ENCODE results near the gene MESP1.

MESP1 gene

DNA sequence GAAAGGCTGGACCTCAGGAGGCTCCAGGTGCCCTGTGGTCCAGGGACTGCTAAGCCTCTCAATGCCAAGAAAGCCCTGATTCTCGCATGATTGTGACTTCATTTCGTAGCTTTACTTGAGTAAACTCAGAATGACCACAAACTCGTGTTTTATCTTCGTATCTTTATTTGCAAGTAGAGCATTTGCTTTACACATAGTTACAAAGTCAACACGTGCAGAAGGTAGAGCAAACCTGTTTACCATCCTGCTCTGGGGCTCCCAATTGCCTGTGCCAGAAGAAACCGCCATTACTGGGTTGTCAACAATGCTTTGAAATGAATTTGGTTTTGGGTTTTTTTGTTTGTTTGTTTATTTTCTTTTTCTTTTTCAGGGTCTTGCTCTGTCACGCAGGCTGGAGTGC is 5.8 kb upstream of the MESP1 start:
- DNase-seq = no peak

DNA sequence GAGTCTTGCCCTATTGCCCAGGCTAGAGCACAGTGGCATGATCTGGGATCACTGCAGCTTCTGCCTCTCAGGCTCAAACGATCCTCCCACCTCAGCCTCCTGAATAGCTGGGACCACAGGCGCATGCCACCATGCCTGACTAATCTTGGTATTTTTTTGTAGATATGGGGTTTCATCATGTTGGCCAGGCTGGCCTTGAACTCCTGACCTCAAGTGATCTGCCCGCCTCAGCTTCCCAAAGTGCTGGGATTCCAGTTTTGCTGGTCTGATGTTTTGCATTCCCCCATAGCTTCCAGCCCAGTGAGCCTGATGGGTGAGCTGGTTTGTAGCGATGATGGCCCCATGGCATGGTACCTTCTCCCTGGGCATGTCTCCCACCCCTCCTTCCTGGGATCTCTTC is 4.7 kb upstream of the MESP1 start:
- no peak for DNase-seq

- no peak for DNase-seq
These were observed 3.5 kb upstream of the MESP1 start for GRCh38 chr15:89754361-89755154.

DNA sequence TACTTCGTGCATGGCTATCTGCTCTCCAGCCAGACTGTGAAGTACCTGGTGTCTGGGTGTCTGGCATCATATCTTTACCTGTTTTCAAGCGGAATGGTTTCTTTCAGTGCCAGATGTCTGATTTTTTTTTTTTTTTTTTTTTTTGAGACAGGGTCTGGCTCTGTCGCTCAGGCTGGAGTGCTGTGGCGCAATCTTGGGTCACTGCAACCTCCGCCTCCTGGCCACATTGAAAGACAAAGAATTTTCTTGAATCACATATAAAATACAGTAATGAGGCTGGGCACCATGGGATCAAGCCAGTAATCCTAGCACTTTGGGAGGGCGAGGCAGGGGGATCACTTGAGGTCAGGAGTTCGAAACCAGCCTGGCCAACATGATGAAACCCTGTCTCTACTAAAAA is 2.8 kb upstream of the MESP1 start:
- DNase-seq = no peak

- DNase-seq = no peak
These were observed 699 bp upstream of the MESP1 start for GRCh38 chr15:89751748-89752147.

- peak; percentile 17 for DNase-seq
These were observed 994 bp downstream of the MESP1 start for GRCh38 chr15:89749951-89750559.

DNA sequence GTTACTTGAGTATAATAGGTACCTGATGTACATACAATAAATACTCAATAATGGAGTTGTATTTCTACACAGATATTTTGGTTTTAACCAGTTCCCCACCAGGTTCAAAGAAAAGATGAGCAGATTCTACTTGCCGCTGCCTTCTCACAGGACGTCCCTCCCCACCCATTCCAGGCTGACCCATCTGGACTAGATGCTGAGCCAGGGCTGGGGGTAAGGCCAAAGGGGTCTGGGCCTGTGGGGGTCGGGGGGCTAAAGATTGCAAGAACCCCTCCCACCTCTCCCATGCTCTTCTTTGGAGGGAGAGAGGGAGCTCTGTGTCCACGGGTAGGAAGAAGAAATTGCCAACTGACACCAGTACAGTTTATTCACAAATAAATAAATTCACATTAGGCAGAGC is 1.5 kb downstream of the MESP1 start:
- DNase-seq = no peak

GRCh38 chr15:89749054-89749453 is 2.0 kb downstream of the MESP1 start:
- no peak for DNase-seq

DNA sequence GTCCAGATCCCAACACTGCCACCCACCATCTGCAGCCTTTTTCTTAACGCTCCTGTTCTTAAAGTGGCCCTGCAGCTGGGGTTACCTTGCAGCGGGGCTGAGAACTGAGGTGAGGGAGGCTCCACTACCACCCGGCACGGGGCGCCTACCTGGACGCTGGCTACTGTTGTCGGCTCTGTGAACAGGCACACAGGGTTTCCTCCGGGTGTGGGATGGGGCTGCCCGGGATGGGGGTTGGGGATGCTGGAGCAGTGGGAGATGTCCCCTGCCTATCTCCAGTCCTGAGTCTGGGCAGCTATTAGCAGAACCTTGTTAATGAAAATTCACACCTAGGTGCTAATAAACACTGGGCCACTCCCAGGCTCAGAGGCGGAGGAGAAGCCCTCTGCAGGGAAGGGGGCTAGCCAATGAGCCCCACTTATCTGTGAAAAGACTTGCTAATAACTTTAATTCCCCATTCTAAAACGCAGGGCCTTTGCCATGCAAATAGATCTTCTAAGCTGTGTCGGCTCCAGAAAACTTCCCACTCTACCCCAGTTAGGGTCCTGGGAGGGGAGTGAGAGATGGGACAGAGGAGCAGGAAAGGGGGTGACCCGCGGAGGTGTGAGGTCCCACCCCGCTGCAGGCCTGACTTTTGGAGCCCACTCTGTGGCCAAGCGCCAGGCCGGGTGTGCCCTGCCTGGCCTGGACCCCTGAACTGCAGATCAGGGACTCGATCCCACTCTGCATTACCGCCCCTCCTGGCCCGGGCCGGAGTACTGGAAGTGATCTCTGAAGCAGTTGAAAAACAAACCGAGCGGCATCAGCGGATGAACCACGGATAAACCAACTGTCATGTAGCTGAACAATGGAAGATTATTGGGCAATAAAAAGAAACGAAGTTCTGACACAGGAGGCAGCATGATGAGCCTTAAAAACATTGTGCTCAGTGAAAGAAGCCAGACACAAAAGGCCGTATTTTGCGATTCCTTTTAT is 3.1 kb downstream of the MESP1 start:
- no peak for DNase-seq

- no peak for DNase-seq
These were observed 4.7 kb downstream of the MESP1 start for GRCh38 chr15:89746386-89746780.

GRCh38 chr15:89745768-89746167 is 5.3 kb downstream of the MESP1 start:
- DNase-seq = no peak

GRCh38 chr15:89745131-89745530 is 5.9 kb downstream of the MESP1 start:
- DNase-seq = no peak

- no peak for DNase-seq
These were observed 7.5 kb downstream of the MESP1 start for GRCh38 chr15:89743594-89743993.

DNA sequence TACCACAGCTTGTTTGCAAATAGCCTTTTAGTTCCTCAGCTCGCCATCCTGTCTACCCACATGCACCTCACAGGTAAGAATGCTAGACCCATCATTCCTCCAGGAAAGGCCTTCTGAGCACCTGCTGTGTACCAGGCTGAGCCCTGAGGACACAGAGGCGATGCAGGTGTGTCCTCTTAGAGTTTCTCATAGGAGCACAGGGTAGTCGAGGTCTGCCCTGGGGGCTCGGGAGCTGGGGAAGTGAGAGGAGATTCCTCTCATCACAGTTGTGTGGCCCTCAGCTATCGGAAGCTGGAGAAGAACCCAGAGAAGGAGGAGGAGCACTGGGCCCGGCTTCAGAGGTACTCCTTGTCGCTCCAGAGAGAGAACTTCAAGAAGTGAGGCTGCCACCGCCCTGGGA is 8.0 kb downstream of the MESP1 start:
- DNase-seq = no peak

- peak; percentile 46 for DNase-seq
These were observed 10.9 kb downstream of the MESP1 start for GRCh38 chr15:89740137-89740536.

GRCh38 chr15:89735773-89736172 is 15.3 kb downstream of the MESP1 start:
- DNase-seq = no peak

DNA sequence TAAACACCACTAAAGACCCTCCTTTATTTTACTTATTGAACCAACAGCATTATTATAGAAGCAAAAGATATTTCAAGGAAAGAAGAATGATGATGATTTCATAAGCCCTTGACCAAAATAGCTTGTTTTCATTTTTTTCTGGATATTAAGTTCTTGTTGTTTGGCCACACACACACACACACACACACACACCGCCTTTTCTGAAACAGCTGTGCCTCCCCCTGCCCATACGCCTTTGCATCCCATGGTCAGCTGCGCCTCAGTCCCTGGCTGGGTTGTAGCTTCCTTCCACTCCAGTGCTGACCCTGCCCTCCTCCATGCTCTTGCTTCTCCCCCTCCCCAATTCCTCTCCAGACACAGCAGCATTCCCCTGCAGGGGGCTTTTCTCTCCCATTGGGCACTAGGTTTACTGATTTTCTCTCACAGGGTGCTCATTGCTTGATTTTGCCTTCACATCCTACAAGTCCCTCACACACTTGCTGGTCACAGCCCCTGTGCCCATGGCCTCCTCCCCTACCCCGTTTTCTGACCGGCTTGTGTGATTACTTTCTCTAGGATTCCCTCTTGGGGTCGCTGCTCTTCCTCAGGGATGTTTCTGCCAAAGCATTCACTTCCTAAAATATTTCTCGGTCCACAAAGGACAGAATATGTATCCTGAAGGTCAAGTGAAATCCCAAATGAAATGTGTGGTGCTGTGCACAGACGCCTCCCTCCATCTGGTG is 18.4 kb downstream of the MESP1 start:
- DNase-seq = no peak

DNA sequence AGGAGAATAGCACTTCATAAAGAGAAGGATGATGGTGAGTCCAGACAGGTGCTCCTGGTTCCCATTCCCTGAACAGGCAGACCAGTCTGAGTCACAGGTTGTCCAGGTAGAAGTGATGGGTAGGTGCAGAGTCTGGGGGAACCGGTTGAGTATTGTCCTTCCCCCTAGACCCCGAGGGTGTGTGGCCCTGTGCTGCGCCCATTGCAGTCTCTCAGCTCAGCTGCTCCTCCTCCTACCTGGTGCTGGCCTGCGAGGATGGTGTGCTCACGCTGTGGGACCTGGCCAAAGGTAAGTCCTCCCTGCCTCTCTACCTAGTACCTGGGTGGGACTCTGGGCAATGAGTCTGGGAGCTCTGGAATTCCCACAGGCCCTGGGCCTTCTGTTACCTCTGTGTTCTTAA is 19.8 kb downstream of the MESP1 start:
- DNase-seq = no peak

DNA sequence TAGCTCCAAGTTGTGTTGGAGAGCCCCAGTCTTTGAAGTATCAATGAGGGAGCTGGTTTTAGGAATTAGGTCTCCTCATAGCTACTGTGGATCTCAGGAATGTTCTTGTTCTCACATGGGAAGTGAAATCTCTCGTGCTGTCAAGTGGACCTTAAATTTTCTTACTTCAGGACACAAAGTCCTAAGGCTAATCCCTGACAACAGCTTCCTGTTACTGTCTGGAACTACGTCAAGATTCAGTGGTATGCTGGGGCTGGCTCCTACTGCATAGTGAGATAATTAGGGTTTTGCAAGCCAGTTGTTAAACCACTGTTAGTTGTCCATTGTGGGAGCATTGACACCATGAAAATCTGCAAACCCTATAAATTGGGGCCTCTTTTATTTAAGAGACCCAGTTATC is 22.8 kb downstream of the MESP1 start:
- DNase-seq = no peak

- DNase-seq = no peak
These were observed 26.0 kb downstream of the MESP1 start for GRCh38 chr15:89725064-89725463.

GRCh38 chr15:89724621-89725020 is 26.4 kb downstream of the MESP1 start:
- DNase-seq = no peak

- no peak for DNase-seq
These were observed 28.0 kb downstream of the MESP1 start for GRCh38 chr15:89723031-89723430.

DNA sequence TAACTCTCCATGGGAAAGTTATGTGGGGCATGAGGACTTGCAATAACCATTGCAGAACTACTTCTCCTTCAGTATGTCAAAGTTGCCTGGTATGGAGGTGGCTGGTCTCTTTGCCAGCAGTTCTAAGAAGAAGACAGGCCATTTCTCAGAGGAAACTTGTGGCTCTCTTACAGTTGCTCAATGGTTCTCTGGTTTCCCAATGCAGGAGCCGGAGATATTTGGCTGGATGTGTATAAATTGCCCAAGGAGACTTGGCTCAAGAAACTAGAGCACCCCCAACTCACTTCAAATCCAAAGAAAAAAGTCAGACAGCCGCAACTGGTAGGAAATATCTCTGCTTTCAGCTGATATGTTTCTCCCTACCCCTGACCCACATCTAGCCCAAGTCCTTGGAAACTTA is 36.3 kb downstream of the MESP1 start:
- no peak for DNase-seq
